Astrocyte (in vitro differentiated cells and primary cell): Measurements from ENCODE around the gene ATXN10.

Source experiments
- CTCF ChIP-seq: IDR thresholded peaks from 2 replicates; pipeline ENCODE4 v1.5.1; 2011; ENCODE audit warnings: low read depth, mild to moderate bottlenecking, inconsistent platforms, low read length, moderate library complexity; ENCODE audit not compliant: insufficient read depth
- EZH2 ChIP-seq: IDR thresholded peaks from 2 replicates; pipeline ENCODE4 v1.6.1; 2012; ENCODE audit warnings: mild to moderate bottlenecking, low read length, inconsistent platforms; ENCODE audit not compliant: insufficient read depth

DNA sequence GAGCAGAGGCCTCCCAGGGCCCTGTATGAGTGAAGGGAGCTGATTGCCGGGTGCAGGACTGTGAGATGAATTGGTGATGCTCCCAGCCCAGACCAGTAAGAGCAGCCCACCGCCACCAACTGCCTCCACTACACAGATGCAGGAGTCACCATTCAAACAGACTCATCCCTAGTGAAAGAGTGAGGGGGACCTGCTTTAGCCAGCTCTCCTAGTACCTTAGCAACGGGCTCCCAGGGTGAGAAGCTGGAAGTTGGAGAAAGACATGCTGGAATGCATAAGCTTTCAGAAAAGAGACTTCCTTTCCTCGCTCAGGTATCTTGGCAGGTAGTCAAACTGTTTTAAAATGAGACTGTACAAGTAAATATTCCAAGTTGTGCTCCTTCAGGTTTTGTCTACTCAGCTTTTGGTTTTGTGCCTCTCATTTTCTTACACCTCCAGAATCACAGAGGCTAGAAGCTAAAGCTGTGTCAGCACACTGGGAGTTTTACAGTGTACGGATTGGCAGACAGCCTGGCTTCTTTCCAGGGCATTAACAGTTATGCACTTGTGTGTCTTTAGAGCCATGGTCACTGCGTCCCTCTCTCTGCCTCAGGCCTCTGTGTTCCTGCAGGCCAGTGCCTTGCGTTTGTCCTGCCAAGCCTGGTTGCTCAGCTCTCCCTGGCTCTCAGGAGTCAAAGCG is 146.2 kb downstream of the ATXN10 start:
- TF ChIP-seq CTCF (no peak), EZH2 (no peak)
